Smooth muscle cell (in vitro differentiated cells): ENCODE results near the gene ATRN. TPM values are rescaled to one million over a fixed set of nuclear protein-coding genes. Genes with fewer than 3 reads are reported as not detected.

Experiments
- DNase-seq: peaks from one replicate; lab custom pipeline; 2025; ENCODE audit not compliant: unreplicated experiment; lab: John Stamatoyannopoulos, UW
- H2AFZ ChIP-seq: fragments of 200-600 bp; sonication (generic); 2 replicates; pipeline ENCODE4 v1.6.0; 2016; ENCODE audit warnings: antibody characterized with exemption, low read depth, mild to moderate bottlenecking
- H3F3A ChIP-seq: fragments of 200-600 bp; sonication (generic); 2 replicates; pipeline ENCODE4 v1.6.0; 2017; ENCODE audit warnings: antibody characterized with exemption, low read depth
- H3K27ac ChIP-seq: fragments of 200-600 bp; sonication (generic); 2 replicates; pipeline ENCODE4 v1.5.1; 2016; ENCODE audit warnings: low read depth, mild to moderate bottlenecking
- H3K27me3 ChIP-seq: fragments of 200-600 bp; sonication (generic); 2 replicates; pipeline ENCODE4 v1.6.1; 2016; ENCODE audit warnings: low read depth, mild to moderate bottlenecking
- H3K36me3 ChIP-seq: fragments of 200-600 bp; sonication (generic); 2 replicates; pipeline ENCODE4 v1.5.1; 2016; ENCODE audit warnings: low read depth
- H3K4me1 ChIP-seq: fragments of 200-600 bp; sonication (generic); 2 replicates; pipeline ENCODE4 v1.5.1; 2016; ENCODE audit warnings: low read depth
- H3K4me2 ChIP-seq: fragments of 200-600 bp; sonication (generic); 2 replicates; pipeline ENCODE4 v1.6.0; 2016; ENCODE audit warnings: mild to moderate bottlenecking
- H3K4me3 ChIP-seq: fragments of 200-600 bp; sonication (generic); 2 replicates; pipeline ENCODE4 v1.5.1; 2016; ENCODE audit warnings: mild to moderate bottlenecking
- H3K79me2 ChIP-seq: fragments of 200-600 bp; sonication (generic); 2 replicates; pipeline ENCODE4 v1.6.0; 2016; ENCODE audit warnings: low read depth, mild to moderate bottlenecking
- H3K9ac ChIP-seq: fragments of 200-600 bp; sonication (generic); 2 replicates; pipeline ENCODE4 v1.6.0; 2016; ENCODE audit warnings: low read depth
- H3K9me3 ChIP-seq: fragments of 200-600 bp; sonication (generic); replicated peaks from 2 replicates; pipeline ENCODE4 v1.5.1; 2016; ENCODE audit warnings: low read depth
- H4K20me1 ChIP-seq: fragments of 200-600 bp; sonication (generic); 2 replicates; pipeline ENCODE4 v1.6.0; 2016; ENCODE audit warnings: low read depth
- WGBS: methylation state at CpG from one replicate; pipeline ENCODE4 v1.1.7; 2016; ENCODE audit warnings: low lambda C conversion rate; 5-methylcytosine and 5-hydroxymethylcytosine counted together
- polyA plus RNA-seq: library from polyadenylated mRNA; unstranded; fragments of >200 nt; fragmentation: Nextera tagmentation; extraction: Ambion mirVana; gene quantifications from 2 replicates; pipeline ENCODE4 v1.2.1, GENCODE V29; 2016
- total RNA-seq: library from RNA; depleted of rRNA; stranded (reverse); fragments of >200 nt; gene quantifications from 2 replicates; pipeline ENCODE4 v1.2.3, GENCODE V29; 2014
- TF ChIP-seq, protein P1 (sequence below): fragments of 200-600 bp; sonication (generic); IDR thresholded peaks from 2 replicates; pipeline ENCODE4 v1.5.1; 2017; ENCODE audit warnings: borderline replicate concordance, mild to moderate bottlenecking, antibody characterized with exemption; ENCODE audit not compliant: insufficient read depth, poor library complexity, severe bottlenecking

Gene ATRN
- total and polyA plus RNA-seq, 2 experiments from 2014 or later = 17.9 to 44.0 TPM

DNA sequence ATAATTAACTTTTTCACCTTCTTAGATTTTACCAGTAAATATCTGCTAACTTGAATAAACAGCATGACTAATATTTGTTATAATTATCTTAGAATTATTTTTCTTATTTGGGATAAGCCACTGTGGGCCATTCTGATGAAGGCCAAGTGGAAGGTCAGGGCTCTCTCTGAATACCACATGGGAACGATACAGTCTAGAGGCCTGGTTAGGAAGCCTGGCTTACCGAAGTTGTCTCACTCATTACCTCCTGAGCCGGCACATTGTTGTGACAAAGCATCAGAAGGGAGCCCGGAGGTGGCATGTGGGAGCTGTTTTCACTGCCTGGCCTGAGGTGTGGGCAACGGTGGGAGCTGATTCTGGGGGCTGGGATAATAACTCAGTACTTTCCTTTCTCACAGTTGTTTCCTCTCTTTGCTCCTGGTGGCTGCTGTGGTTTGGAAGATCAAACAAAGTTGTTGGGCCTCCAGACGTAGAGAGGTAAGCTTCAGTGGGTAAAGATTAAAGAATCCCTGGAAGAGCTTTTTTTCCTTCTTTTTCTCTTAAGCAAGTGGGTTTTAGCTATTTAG is 163.2 kb downstream of the ATRN start:
- 75% methylated on average over 6 of the region's 6 CpGs for WGBS
- no peak overlapping the region for H3K4me2 ChIP-seq
- DNase-seq = no peak
- no peaks in the 10 kb centered on the region for H3F3A ChIP-seq
- H4K20me1 ChIP-seq = no peaks in the 10 kb centered on the region
- H3K36me3 ChIP-seq = no peaks in the 10 kb centered on the region
- no peaks in the 10 kb centered on the region for H3K4me1 ChIP-seq
- no peaks in the 10 kb centered on the region for H3K79me2 ChIP-seq
- TF ChIP-seq, protein P1, sequence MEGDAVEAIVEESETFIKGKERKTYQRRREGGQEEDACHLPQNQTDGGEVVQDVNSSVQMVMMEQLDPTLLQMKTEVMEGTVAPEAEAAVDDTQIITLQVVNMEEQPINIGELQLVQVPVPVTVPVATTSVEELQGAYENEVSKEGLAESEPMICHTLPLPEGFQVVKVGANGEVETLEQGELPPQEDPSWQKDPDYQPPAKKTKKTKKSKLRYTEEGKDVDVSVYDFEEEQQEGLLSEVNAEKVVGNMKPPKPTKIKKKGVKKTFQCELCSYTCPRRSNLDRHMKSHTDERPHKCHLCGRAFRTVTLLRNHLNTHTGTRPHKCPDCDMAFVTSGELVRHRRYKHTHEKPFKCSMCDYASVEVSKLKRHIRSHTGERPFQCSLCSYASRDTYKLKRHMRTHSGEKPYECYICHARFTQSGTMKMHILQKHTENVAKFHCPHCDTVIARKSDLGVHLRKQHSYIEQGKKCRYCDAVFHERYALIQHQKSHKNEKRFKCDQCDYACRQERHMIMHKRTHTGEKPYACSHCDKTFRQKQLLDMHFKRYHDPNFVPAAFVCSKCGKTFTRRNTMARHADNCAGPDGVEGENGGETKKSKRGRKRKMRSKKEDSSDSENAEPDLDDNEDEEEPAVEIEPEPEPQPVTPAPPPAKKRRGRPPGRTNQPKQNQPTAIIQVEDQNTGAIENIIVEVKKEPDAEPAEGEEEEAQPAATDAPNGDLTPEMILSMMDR = no peak
- no peak overlapping the region for H3K4me3 ChIP-seq
- no peak overlapping the region for H3K27ac ChIP-seq
- H3K9ac ChIP-seq = no peak overlapping the region
- H2AFZ ChIP-seq = no peak overlapping the region
- H3K27me3 ChIP-seq = no peaks in the 10 kb centered on the region
- H3K9me3 ChIP-seq = no peaks in the 10 kb centered on the region

DNA sequence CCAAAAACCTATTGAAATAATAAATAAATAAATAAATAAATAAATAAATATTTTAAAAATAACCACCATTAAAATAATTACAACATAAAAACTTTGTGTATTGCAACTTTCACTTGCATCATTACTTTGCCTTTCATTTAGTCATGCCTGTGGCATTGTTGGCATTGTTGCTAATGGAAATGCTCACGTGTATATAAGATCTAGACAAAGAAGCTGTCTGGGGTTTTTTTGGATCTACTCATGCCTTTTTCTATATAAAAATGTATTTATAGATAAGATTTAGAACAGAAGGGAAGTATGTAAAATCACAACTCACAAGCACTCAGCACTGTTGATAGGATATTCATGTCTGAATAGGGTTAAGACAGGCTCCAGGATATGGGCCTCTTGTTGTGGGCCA is 164.5 kb downstream of the ATRN start:
- Histone ChIP-seq H4K20me1 (no peaks in the 10 kb centered on the region), H3K36me3 (peaks cover 7% of the 10 kb centered on the region), H3K4me1 (no peaks in the 10 kb centered on the region), H3F3A (no peaks in the 10 kb centered on the region), H3K4me3 (no peak overlapping the region), H3K27ac (no peak overlapping the region), H2AFZ (no peak overlapping the region), H3K4me2 (no peak overlapping the region), H3K9ac (no peak overlapping the region), H3K9me3 (no peaks in the 10 kb centered on the region), H3K27me3 (no peaks in the 10 kb centered on the region), H3K79me2 (no peaks in the 10 kb centered on the region)
- no peak for DNase-seq
- TF ChIP-seq, protein P1 = no peak
- 93% methylated on average over 1 of the region's 1 CpG for WGBS

DNA sequence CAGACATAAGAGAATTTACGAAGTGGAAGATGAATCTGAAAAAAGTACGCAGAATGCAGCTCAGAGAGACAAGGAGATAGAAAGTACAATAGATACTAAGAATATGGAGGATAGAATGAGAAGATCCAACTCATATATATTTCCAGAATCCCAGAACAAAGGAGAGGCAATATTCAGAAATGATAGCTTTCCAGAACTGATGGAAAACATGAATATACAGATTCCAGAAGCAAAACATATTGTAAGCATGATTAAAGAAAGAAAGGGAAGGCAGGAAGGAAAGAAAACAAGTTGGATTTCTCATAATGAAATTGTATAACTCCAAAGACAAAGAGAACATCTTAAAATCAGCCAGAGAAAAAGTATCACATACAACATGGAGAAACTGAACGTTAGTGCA is 169.4 kb downstream of the ATRN start:
- TF ChIP-seq, protein P1 = no peak
- peaks cover 7% of the 10 kb centered on the region for H3K36me3 ChIP-seq
- no peaks in the 10 kb centered on the region for H3K27me3 ChIP-seq
- no peak for DNase-seq
- no peaks in the 10 kb centered on the region for H3F3A ChIP-seq
- 95% methylated on average over 3 of the region's 3 CpGs for WGBS
- H3K79me2 ChIP-seq = no peaks in the 10 kb centered on the region
- H4K20me1 ChIP-seq = no peaks in the 10 kb centered on the region
- H3K9ac ChIP-seq = no peak overlapping the region
- no peak overlapping the region for H3K27ac ChIP-seq
- no peak overlapping the region for H2AFZ ChIP-seq
- no peak overlapping the region for H3K4me2 ChIP-seq
- H3K4me3 ChIP-seq = no peak overlapping the region
- H3K9me3 ChIP-seq = peaks cover 2% of the 10 kb centered on the region
- no peaks in the 10 kb centered on the region for H3K4me1 ChIP-seq
